Measurements from ENCODE around the gene DOCK8.

DOCK8 gene

DNA sequence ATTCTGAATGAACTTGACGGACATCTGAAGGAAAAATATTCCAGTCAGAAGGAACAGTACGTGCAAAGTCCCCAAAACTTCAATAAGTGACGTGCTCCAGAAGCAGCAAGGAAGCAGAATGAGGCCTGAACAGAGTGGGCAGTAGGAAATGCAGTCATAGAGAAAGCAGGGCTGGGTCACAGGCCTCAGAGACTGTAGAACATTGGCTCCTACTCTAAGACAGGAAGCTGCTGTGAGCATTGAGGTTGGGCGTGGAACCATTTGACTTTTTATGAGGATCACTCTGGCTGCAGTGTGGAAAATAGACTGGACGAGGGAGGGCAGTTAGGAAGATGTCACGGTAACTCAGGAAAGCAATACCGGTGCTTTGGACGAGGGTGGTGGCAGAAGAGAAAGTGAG, 64.0 kb downstream of the DOCK8 start:
- H3K27me3 Mint-ChIP-seq (ENCODE audit: low read depth, poor library complexity) = peaks cover 3% of the 10 kb centered on the region

DNA sequence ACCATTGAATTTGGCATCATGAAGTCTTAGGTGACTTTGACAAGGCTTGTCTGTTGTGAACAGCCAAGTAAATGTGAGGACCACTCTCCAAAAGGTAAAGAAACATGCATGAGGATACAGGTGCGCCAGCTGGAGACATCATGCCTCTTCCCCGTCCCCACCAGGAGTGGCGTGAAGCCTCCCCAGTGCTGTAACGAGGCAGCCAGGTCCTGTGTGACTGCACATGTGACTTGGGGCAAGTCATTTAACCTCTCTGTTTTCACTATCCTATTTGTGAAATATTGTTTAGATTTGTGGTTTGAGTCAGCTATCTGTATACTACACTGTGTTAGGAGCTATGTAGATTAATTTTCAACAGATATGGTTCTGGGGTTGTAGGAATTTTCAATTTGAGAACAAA, 65.0 kb downstream of the DOCK8 start:
- no peak overlapping the region for H3K27ac Mint-ChIP-seq
- TF ChIP-seq, protein P1, sequence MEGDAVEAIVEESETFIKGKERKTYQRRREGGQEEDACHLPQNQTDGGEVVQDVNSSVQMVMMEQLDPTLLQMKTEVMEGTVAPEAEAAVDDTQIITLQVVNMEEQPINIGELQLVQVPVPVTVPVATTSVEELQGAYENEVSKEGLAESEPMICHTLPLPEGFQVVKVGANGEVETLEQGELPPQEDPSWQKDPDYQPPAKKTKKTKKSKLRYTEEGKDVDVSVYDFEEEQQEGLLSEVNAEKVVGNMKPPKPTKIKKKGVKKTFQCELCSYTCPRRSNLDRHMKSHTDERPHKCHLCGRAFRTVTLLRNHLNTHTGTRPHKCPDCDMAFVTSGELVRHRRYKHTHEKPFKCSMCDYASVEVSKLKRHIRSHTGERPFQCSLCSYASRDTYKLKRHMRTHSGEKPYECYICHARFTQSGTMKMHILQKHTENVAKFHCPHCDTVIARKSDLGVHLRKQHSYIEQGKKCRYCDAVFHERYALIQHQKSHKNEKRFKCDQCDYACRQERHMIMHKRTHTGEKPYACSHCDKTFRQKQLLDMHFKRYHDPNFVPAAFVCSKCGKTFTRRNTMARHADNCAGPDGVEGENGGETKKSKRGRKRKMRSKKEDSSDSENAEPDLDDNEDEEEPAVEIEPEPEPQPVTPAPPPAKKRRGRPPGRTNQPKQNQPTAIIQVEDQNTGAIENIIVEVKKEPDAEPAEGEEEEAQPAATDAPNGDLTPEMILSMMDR (IDR thresholded peaks at IDR 0.05) = no peak
- H3K4me1 Mint-ChIP-seq = no peaks in the 10 kb centered on the region
- H3K9me3 Mint-ChIP-seq = no peaks in the 10 kb centered on the region
- H3K4me3 Mint-ChIP-seq = no peak overlapping the region
- DNase-seq = no peak
- no peaks in the 10 kb centered on the region for H3K36me3 Mint-ChIP-seq (ENCODE audit: low read depth)
- H3K27me3 Mint-ChIP-seq (ENCODE audit: low read depth, poor library complexity) = peaks cover 6% of the 10 kb centered on the region

More for the DNA sequence above, 64.0 kb downstream of the DOCK8 start:
- Mint-ChIP-seq H3K36me3 (ENCODE audit: low read depth) (no peaks in the 10 kb centered on the region), H3K4me1 (no peaks in the 10 kb centered on the region), H3K27ac (no peak overlapping the region), H3K4me3 (no peak overlapping the region), H3K9me3 (no peaks in the 10 kb centered on the region)
- TF ChIP-seq, protein P1 (IDR thresholded peaks at IDR 0.05) = no peak
- DNase-seq = no peak

DNA sequence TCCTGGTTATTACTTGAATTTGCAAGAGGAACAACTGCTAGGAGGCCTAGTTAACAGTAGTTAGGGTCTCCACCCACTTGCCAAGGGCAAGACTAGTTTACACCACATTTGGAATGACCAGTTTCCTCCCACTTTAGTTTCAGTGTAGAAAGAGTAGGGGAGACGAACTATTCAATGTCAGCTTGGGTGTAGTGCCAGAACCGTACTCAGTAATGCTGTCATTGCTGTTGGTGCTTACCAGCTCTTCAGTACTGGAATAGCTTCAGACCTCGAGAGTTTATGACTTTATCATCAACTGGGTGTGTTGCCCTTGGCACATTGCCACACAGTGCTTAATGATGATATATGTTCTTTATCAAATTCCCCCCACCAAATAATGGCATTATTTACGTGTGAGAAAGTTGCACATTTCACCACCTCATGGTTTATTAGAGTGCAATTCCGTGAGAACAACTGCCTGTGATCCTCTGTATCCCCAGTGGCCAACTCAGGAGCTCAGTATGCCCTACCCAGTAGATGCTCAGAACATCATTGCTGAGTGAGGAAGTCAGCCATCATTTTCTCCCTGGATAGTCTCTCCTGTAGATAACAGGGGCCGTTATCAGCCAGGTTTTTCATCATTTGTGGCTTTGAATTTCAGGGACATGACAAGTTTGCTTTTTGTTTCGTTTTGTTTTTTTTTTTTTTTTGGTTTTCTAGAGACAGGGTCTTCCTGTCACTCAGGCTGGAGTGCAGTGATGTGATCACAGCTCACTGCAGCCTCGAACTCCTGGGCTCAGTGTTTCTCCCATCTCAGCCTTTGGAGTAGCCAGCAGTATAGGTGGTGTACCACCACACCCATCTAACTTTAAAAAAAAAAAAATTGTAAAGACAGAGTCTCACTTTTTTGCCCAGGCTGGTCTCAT, 67.3 kb downstream of the DOCK8 start:
- H3K27ac Mint-ChIP-seq = no peak overlapping the region
- H3K9me3 Mint-ChIP-seq = no peaks in the 10 kb centered on the region
- peaks cover 6% of the 10 kb centered on the region for H3K27me3 Mint-ChIP-seq (ENCODE audit: low read depth, poor library complexity)
- TF ChIP-seq, protein P1 (IDR thresholded peaks at IDR 0.05) = no peak
- DNase-seq = no peak
- no peaks in the 10 kb centered on the region for H3K4me1 Mint-ChIP-seq
- no peak overlapping the region for H3K4me3 Mint-ChIP-seq
- H3K36me3 Mint-ChIP-seq (ENCODE audit: low read depth) = no peaks in the 10 kb centered on the region

DNA sequence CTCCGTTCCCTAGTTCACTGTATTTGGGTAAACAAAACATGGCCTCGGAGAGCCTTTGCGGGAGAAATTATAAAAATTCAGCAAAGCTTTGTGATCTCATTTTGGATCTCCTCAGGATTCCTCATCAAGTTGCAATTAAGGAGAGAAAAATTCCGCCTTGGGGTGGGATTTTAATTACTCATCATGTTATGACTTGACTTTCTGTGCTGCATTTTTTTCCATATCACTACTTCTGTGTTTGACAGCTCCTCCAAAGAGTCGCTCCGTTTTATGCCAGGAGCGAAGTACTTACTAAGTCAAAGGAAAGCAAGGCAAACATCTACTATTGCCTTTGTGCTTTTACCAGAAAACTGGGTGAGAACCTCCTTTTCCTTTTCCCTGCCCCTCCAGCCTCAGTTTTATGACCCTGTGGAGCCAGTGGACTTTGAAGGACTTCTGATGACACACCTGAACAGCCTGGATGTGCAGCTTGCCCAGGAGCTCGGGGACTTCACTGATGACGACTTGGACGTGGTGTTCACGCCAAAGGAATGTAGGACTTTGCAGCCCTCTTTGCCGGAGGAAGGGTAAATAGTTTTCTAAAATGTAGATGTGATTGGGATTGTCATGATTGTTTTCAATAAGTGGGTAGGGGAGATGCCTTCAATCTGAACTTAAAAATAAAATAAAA, 71.5 kb downstream of the DOCK8 start:
- Mint-ChIP-seq H3K9me3 (no peaks in the 10 kb centered on the region), H3K27me3 (ENCODE audit: low read depth, poor library complexity) (peaks cover 3% of the 10 kb centered on the region), H3K4me3 (no peak overlapping the region), H3K4me1 (no peaks in the 10 kb centered on the region), H3K36me3 (ENCODE audit: low read depth) (no peaks in the 10 kb centered on the region), H3K27ac (no peak overlapping the region)
- TF ChIP-seq, protein P1 (IDR thresholded peaks at IDR 0.05) = no peak
- DNase-seq = no peak

DNA sequence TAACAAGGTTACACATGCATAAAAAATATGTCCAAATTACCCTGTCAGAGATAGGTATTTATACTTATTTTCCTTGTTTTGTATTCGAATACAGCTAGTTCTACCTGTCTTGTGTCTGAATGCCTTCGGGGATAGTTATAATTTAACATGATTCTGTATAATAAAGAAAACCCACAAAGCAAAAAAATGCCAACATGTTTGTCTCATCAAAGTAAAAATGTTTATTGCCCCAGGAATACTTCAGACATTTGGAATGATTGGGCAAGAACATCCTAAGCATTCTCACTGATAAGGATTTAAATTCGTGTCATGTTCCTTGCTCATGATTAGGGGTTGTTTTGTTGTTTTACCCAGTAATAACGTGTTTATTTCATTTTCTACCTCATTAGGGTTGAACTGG, 74.5 kb downstream of the DOCK8 start:
- Mint-ChIP-seq H3K36me3 (ENCODE audit: low read depth) (no peaks in the 10 kb centered on the region), H3K27me3 (ENCODE audit: low read depth, poor library complexity) (peaks cover 3% of the 10 kb centered on the region), H3K4me3 (no peak overlapping the region), H3K9me3 (no peaks in the 10 kb centered on the region), H3K4me1 (no peaks in the 10 kb centered on the region), H3K27ac (no peak overlapping the region)
- TF ChIP-seq, protein P1 (IDR thresholded peaks at IDR 0.05) = no peak
- DNase-seq = no peak

All from nephron progenitor cell (in vitro differentiated cells).